Coronary artery (tissue), 2 donors: ENCODE data around the gene FAT1.

ENCODE experiments used
- DNase-seq: peaks from one replicate; pipeline ENCODE4 v3.0.0-alpha.2; 2017; ENCODE audit warnings: low spot score
- H3K27ac ChIP-seq, 2 donors: fragments of 200-600 bp; sonication (generic); one replicate each; pipeline ENCODE4 v1.5.1; 2016 to 2019
- H3K4me3 ChIP-seq: fragments of 200-600 bp; sonication (generic); 2 replicates; pipeline ENCODE4 v1.5.1; 2016; ENCODE audit warnings: mild to moderate bottlenecking, moderate library complexity
- CTCF ChIP-seq: fragments of 200-600 bp; sonication (generic); IDR thresholded peaks from one replicate; pipeline ENCODE4 v1.5.1; 2019; ENCODE audit warnings: antibody characterized with exemption

The FAT1 gene

GRCh38 chr4:186650401-186651180 lies 73.1 kb downstream of the FAT1 start:
- no peak overlapping the region for H3K27ac ChIP-seq
- no peak overlapping the region for H3K4me3 ChIP-seq
- DNase-seq: no peak

GRCh38 chr4:186647821-186648220 lies 75.8 kb downstream of the FAT1 start:
- Histone ChIP-seq H3K27ac (no peak overlapping the region), H3K4me3 (no peak overlapping the region)
- no peak for DNase-seq
- TF ChIP-seq CTCF: no peak

More at GRCh38 chr4:186650401-186651180, 73.1 kb downstream of the FAT1 start:
- no peak for TF ChIP-seq CTCF

- Histone ChIP-seq H3K4me3 (no peak overlapping the region), H3K27ac (peak overlapping the region in 1 of 2 donors; percentile 20)
- TF ChIP-seq CTCF: no peak
- DNase-seq: no peak
These were observed 78.9 kb downstream of the FAT1 start for GRCh38 chr4:186644737-186645261.

- no peak for TF ChIP-seq CTCF
- no peak overlapping the region for H3K4me3 ChIP-seq
- no peak overlapping the region for H3K27ac ChIP-seq
- DNase-seq: no peak
These were observed 79.4 kb downstream of the FAT1 start for GRCh38 chr4:186644311-186644638.

GRCh38 chr4:186643501-186644310 lies 80.0 kb downstream of the FAT1 start:
- DNase-seq: no peak
- H3K4me3 ChIP-seq: no peak overlapping the region

GRCh38 chr4:186642998-186643397 lies 80.7 kb downstream of the FAT1 start:
- no peak for DNase-seq
- no peak overlapping the region for H3K4me3 ChIP-seq

More at GRCh38 chr4:186643501-186644310, 80.0 kb downstream of the FAT1 start:
- no peak for TF ChIP-seq CTCF
- no peak overlapping the region for H3K27ac ChIP-seq

More at GRCh38 chr4:186642998-186643397, 80.7 kb downstream of the FAT1 start:
- H3K27ac ChIP-seq: no peak overlapping the region
- TF ChIP-seq CTCF: no peak
